T-cell (primary cell): ENCODE data around the gene WFDC6. TPM values are rescaled to one million over a fixed set of nuclear protein-coding genes. Genes with fewer than 3 reads are reported as not detected.

Source experiments
- ATAC-seq, 4 experiments: fragments of 200-7000 bp in 3 of 4; fragments of 150-1000 bp in 1 of 4; cut with Tn5 transposase; replicated peaks in 1 of 4; 1 replicate in 3 of 4; 2 replicates in 1 of 4; pipeline ENCODE4 v1.10.0; 2021; ENCODE audit warnings: moderate library complexity in 3 of 4, mild to moderate bottlenecking in 2 of 4, moderate number of reproducible peaks in 1 of 4
- CTCF ChIA-PET, 2 donors: fragments of 300-600 bp; sonication (Branson Sonifier 250); formaldehyde crosslinking; loops; one replicate each; lab custom pipeline; 2022; ENCODE audit warnings: antibody characterized with exemption in 2 of 2; lab: Charles Lee
- POLR2A ChIA-PET, 2 donors: fragments of 300-600 bp; sonication (Branson Sonifier 250); formaldehyde crosslinking; loops; one replicate each; lab custom pipeline; 2022; ENCODE audit warnings: antibody characterized with exemption in 2 of 2; lab: Charles Lee
- DNase-seq, 35 experiments: peaks; one replicate each; pipeline versions ENCODE4 v3.0.0 to v3.0.0-alpha.2; 2013 to 2023
- H3K27ac ChIP-seq: one replicate; pipeline ENCODE4 v1.5.1; 2013; ENCODE audit warnings: low read length
- H3K27me3 ChIP-seq, 2 experiments: replicated peaks in 1 of 2; 1 replicate in 1 of 2; 2 replicates in 1 of 2; pipeline versions ENCODE4 v1.6.1 to v1.7.0; 2013; ENCODE audit warnings: low read length in 1 of 2, mixed read lengths in 1 of 2; ENCODE audit not compliant: control insufficient read depth in 2 of 2, insufficient read depth in 2 of 2; ENCODE audit errors: extremely low read depth in 1 of 2
- H3K36me3 ChIP-seq, 2 donors: 1 replicate in 1 of 2; 2 replicates in 1 of 2; pipeline versions ENCODE4 v1.6.1 to v1.7.0; 2013; ENCODE audit warnings: low read length in 1 of 2; ENCODE audit not compliant: control insufficient read depth in 2 of 2, insufficient read depth in 1 of 2; ENCODE audit errors: extremely low read depth in 1 of 2
- H3K4me1 ChIP-seq, 2 experiments: 1 replicate in 1 of 2; 2 replicates in 1 of 2; pipeline versions ENCODE4 v1.6.1 to v1.7.0; 2013; ENCODE audit warnings: low read length in 2 of 2, mixed read lengths in 1 of 2; ENCODE audit not compliant: insufficient read depth in 2 of 2, control insufficient read depth in 1 of 2; ENCODE audit errors: extremely low read depth in 1 of 2
- H3K4me3 ChIP-seq, 2 donors: 1 replicate in 1 of 2; 2 replicates in 1 of 2; pipeline versions ENCODE4 v1.5.1 to v1.7.0; 2013; ENCODE audit warnings: mild to moderate bottlenecking in 2 of 2, low read length in 1 of 2, moderate library complexity in 1 of 2; ENCODE audit not compliant: control insufficient read depth in 1 of 2; ENCODE audit errors: extremely low read depth in 1 of 2
- H3K9me3 ChIP-seq: 2 replicates; pipeline ENCODE4 v1.7.0; 2013
- H3K27ac Mint-ChIP-seq, 2 donors: one replicate each; pipeline ENCODE4 v1.8.0; 2020 to 2021; ENCODE audit warnings: mild to moderate bottlenecking in 2 of 2, mixed read lengths in 2 of 2
- H3K27me3 Mint-ChIP-seq, 2 donors: one replicate each; pipeline ENCODE4 v1.8.0; 2021 to 2022; ENCODE audit warnings: mixed read lengths in 2 of 2
- H3K36me3 Mint-ChIP-seq: one replicate; pipeline ENCODE4 v1.8.0; 2021; ENCODE audit warnings: mixed read lengths
- H3K4me1 Mint-ChIP-seq, 3 donors: one replicate each; pipeline ENCODE4 v1.8.0; 2020 to 2022; ENCODE audit warnings: mixed read lengths in 3 of 3, mild to moderate bottlenecking in 1 of 3
- H3K4me3 Mint-ChIP-seq, 3 donors: one replicate each; pipeline ENCODE4 v1.8.0; 2020 to 2022; ENCODE audit warnings: mild to moderate bottlenecking in 3 of 3, mixed read lengths in 3 of 3, moderate library complexity in 3 of 3
- H3K9me3 Mint-ChIP-seq, 3 donors: one replicate each; pipeline ENCODE4 v1.8.0; 2020 to 2022; ENCODE audit warnings: mixed read lengths in 3 of 3
- WGBS: methylation state at CpG from one replicate; pipeline ENCODE4 v1.1.5; 2013; ENCODE audit warnings: missing lambda C conversion rate; ENCODE audit not compliant: insufficient coverage; 5-methylcytosine and 5-hydroxymethylcytosine counted together
- total RNA-seq, 35 experiments: library from RNA in 6 of 35; stranded (reverse) in 6 of 35; fragments of 120-200 nt in 1 of 35; gene quantifications; one replicate each; pipeline versions ENCODE4 v1.2.1 to v1.2.4 and lab custom pipeline; 2013 to 2026

WFDC6 gene
- total RNA-seq, 5 donors from 2014 or later (not counting 1 experiment from before 2014, with no cell fraction given): not detected

DNA sequence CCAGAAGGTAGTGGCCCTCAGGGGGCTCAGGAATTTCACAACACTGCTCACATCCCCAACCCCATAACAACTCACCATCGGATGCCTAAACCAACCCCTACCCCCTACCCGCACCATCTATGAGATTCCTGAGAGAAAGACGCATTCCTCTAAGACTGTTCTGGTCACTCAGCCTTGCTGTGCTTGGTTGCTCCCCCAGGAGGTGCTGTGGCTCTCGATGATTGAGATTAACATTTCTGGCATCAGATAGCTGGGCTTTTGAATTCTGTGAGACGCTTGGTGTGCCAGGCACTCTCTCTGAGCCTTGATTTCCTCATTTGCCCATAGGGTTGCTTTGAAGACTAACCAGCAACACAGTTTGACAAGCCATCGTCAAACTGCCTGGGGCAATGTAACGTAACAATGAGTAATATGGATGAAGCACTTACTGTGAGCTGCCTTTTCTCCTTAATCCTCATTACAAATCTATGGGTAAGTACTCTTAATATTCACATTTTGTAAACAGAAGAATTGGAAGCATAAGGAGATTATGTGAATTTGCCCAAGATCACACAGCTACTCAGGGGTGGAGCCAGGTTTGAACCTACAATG lies 978 bp downstream of the WFDC6 start:
- no peak overlapping the region for H3K27ac Mint-ChIP-seq
- Histone ChIP-seq H3K9me3 (no peaks in the 10 kb centered on the region), H3K27me3 (peaks cover 0 to 16% of the 10 kb centered on the region in 2 experiments), H3K36me3 (no peaks in the 10 kb centered on the region), H3K4me1 (no peaks in the 10 kb centered on the region), H3K4me3 (no peak overlapping the region), H3K27ac (no peak overlapping the region)
- 70% methylated on average over 5 of the region's 7 CpGs for WGBS
- ChIA-PET CTCF (no interaction called here), POLR2A (no interaction called here)
- H3K9me3 Mint-ChIP-seq: no peaks in the 10 kb centered on the region
- no peak for ATAC-seq
- H3K36me3 Mint-ChIP-seq: no peaks in the 10 kb centered on the region
- no peak for DNase-seq
- no peak overlapping the region for H3K4me3 Mint-ChIP-seq
- no peaks in the 10 kb centered on the region for H3K4me1 Mint-ChIP-seq
- H3K27me3 Mint-ChIP-seq: peaks cover 40 to 42% of the 10 kb centered on the region in 2 donors

DNA sequence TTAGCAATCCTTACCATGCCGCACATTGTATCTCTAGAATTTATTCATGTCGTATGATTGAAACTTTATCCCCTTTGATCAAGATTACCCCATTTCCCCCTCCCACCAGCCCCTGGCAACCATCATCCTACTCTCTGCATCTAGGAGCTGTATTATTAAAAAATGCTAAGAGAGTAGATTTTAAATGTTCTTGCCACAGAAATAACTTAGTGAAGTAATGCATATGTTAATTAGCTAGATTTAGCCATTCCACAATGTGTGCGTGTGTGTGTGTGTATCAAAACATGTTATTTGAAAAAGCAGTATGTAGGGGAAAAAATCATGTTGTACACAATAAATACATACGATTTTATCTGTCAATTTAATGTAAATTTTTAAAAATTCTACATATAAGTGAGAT lies 12.0 kb downstream of the WFDC6 start:
- H3K9me3 Mint-ChIP-seq: no peaks in the 10 kb centered on the region
- Histone ChIP-seq H3K36me3 (no peaks in the 10 kb centered on the region), H3K9me3 (no peaks in the 10 kb centered on the region), H3K27me3 (peaks cover 2 to 10% of the 10 kb centered on the region in 2 experiments), H3K4me3 (no peak overlapping the region), H3K4me1 (no peaks in the 10 kb centered on the region), H3K27ac (no peak overlapping the region)
- no peaks in the 10 kb centered on the region for H3K36me3 Mint-ChIP-seq
- no peaks in the 10 kb centered on the region for H3K4me1 Mint-ChIP-seq
- peaks cover 36 to 40% of the 10 kb centered on the region in 2 donors for H3K27me3 Mint-ChIP-seq
- ATAC-seq: no peak
- WGBS: no CpG with 5 or more reads among the region's 4 CpGs
- DNase-seq: no peak
- ChIA-PET POLR2A (interaction anchor here in 1 of 2 donors (0.6 kb wide), 1 partner anchor 44 kb away, joined by 7 read pairs; no protein-coding TSS in a partner anchor), CTCF (no interaction called here)
- H3K27ac Mint-ChIP-seq: no peak overlapping the region
- H3K4me3 Mint-ChIP-seq: no peak overlapping the region

DNA sequence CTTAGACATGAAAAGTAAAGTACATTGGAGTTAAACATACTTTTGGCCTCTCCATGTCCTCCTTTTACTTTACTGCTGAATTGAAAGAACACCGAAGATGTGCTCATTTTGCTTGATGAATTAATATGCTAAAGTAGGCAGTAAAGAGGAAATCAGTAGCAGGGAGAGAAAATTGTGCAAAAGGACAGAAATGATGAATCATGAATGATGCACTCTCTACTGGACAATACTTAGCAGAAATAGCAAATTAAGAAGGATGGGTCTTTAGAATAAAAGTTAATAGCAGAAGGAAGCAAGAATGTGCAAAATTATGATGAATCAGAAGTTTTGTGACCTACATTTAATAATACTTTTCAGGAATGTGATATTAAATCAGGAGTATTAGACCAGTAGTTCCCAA lies 15.5 kb downstream of the WFDC6 start:
- Histone ChIP-seq H3K9me3 (no peaks in the 10 kb centered on the region), H3K4me1 (no peaks in the 10 kb centered on the region), H3K4me3 (no peak overlapping the region), H3K36me3 (no peaks in the 10 kb centered on the region), H3K27ac (no peak overlapping the region), H3K27me3 (peaks cover 0 to 5% of the 10 kb centered on the region in 2 experiments)
- ATAC-seq (no peak), DNase-seq (no peak)
- POLR2A ChIA-PET: interaction anchor here in 1 of 2 donors (0.5 kb wide), 1 partner anchor 27 kb away, joined by 3 read pairs; no protein-coding TSS in a partner anchor
- Mint-ChIP-seq H3K4me3 (no peak overlapping the region), H3K27ac (no peak overlapping the region), H3K36me3 (no peaks in the 10 kb centered on the region), H3K27me3 (peaks cover 39 to 45% of the 10 kb centered on the region in 2 donors), H3K9me3 (no peaks in the 10 kb centered on the region), H3K4me1 (no peaks in the 10 kb centered on the region)
- CTCF ChIA-PET: no interaction called here
- WGBS: no CpG with 5 or more reads among the region's 1 CpG

DNA sequence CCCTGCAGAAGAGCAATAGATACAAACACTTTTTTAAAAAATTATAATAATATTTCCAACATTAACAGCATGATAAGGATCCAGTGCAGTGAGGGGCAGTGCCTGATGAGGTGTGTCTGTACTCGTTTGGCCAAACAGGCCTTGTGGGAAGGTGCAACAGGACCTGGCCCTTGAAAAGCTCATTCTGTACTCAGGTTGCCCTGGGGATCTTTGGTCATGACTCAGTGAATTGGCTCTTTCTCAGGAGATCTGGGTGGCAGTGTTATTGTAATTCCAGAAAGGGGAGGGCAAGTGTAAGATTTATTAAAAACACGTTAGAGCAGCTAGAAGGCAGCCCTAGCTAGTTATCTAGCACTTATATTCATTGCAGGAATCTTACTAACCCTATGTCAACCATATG lies 21.0 kb downstream of the WFDC6 start:
- no peak for ATAC-seq
- WGBS: 56% methylated on average over 1 of the region's 2 CpGs
- H3K27ac ChIP-seq: no peak overlapping the region
- H3K36me3 ChIP-seq: no peaks in the 10 kb centered on the region
- Mint-ChIP-seq H3K27me3 (peaks cover 27 to 46% of the 10 kb centered on the region in 2 donors), H3K4me1 (no peaks in the 10 kb centered on the region), H3K4me3 (no peak overlapping the region), H3K9me3 (peaks cover 0 to 6% (median 0%) of the 10 kb centered on the region in 3 donors), H3K36me3 (no peaks in the 10 kb centered on the region), H3K27ac (no peak overlapping the region)
- no peaks in the 10 kb centered on the region for H3K9me3 ChIP-seq
- no peak overlapping the region for H3K4me3 ChIP-seq
- ChIA-PET POLR2A (no interaction called here), CTCF (interaction anchor here in 1 of 2 donors (0.7 kb wide), 1 partner anchor 296 kb away, joined by 6 read pairs; no protein-coding TSS in a partner anchor)
- DNase-seq: no peak
- H3K27me3 ChIP-seq: peaks cover 0 to 5% of the 10 kb centered on the region in 2 experiments
- H3K4me1 ChIP-seq: no peaks in the 10 kb centered on the region

DNA sequence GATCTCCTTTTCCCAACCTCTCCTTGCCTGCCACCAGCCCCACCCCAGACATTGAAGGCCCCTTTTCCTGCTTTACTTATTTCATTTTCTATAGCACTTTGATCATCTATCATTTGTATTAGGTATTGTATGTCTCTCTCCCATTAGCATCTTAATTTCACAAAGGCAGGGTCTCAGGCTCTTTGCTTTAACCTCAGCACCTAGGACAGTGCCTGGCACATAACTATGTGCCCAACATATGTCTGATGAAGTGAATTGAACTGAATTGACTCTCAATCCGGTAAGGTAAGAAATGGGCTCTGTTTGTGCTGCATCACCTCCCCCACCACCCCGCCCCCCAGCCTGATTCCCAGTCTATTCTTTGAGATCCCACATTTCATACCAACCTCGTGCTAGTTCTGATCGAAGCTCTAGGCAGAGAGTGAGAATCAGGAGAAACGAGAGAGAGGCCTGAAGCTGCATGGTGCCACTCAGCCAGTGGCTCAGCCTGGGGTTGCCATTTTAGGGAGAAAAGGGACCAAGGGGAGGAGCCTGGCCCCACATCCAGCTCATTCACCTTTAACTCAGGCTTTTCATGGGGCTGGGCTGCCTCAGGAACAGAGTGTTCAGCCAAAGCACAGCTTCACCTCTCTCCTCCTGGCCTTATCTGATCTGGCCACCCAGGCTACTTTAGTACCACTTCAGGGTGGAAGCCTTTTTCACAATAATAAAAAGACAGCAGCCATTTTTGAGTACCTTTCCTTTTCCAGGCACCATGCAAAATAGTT lies 24.0 kb downstream of the WFDC6 start, which contains the start of gene SPINT3:
TSS of gene SPINT3 (minus strand) at position 476 of the 767 bp plus-strand sequence. CDS start at position 462, 14 bp downstream.
- Mint-ChIP-seq H3K27me3 (peaks cover 23 to 49% of the 10 kb centered on the region in 2 donors), H3K9me3 (peaks cover 0 to 6% (median 0%) of the 10 kb centered on the region in 3 donors), H3K4me1 (no peaks in the 10 kb centered on the region), H3K27ac (no peak within 1 kb of the TSS), H3K4me3 (no peak within 1 kb of the TSS), H3K36me3 (no peaks in the 10 kb centered on the region)
- Histone ChIP-seq H3K36me3 (no peaks in the 10 kb centered on the region), H3K4me1 (no peaks in the 10 kb centered on the region), H3K4me3 (no peak within 1 kb of the TSS), H3K27ac (no peak within 1 kb of the TSS), H3K9me3 (no peaks in the 10 kb centered on the region), H3K27me3 (peaks cover 0 to 5% of the 10 kb centered on the region in 2 experiments)
- WGBS: no CpG with 5 or more reads among the region's 5 CpGs
- ChIA-PET POLR2A (no interaction called here), CTCF (no interaction called here)
- ATAC-seq: no peak
- no peak for DNase-seq

DNA sequence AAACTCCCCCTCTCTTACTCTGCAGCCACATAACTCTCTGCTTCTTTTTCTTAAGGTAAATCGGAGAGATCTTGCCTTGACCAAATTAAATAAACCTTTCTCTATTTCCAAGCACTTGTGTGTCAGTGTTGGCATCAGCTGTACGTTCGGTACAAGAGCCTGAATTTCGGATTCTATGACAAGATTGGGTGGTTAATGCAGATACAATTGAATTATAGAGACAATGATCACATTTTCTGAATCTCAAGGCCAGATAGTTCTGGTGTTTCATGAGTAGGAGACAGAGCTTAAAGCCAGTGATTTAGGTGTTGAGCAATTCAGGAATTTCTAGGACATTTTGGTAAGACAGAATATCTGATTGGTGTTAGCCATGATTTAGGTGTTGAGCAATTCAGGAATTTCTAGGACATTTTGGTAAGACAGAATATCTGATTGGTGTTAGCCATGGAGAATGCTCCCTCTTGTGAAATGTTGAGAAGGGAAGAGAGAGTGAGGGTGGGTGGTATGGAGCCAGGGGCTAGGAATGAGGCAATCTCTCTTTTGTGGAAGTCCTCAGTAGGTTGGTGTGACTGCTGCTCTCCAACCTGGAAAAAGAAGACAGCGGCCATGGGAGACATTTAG lies 28.9 kb downstream of the WFDC6 start:
- Histone ChIP-seq H3K4me3 (no peak overlapping the region), H3K27me3 (peaks cover 0 to 5% of the 10 kb centered on the region in 2 experiments), H3K9me3 (no peaks in the 10 kb centered on the region), H3K27ac (no peak overlapping the region), H3K4me1 (no peaks in the 10 kb centered on the region), H3K36me3 (no peaks in the 10 kb centered on the region)
- no peak overlapping the region for H3K4me3 Mint-ChIP-seq
- CTCF ChIA-PET: no interaction called here
- H3K4me1 Mint-ChIP-seq: peaks cover 0 to 2% (median 0%) of the 10 kb centered on the region in 3 donors
- POLR2A ChIA-PET: no interaction called here
- H3K27me3 Mint-ChIP-seq: peaks cover 20 to 49% of the 10 kb centered on the region in 2 donors
- no peak for ATAC-seq
- no peaks in the 10 kb centered on the region for H3K9me3 Mint-ChIP-seq
- H3K36me3 Mint-ChIP-seq: no peaks in the 10 kb centered on the region
- DNase-seq: no peak
- no peak overlapping the region for H3K27ac Mint-ChIP-seq
- WGBS: 70% methylated on average over 2 of the region's 5 CpGs
